Right atrium auricular region (tissue), 2 donors: ENCODE data around the gene DCDC2C. TPM values are rescaled to one million over a fixed set of nuclear protein-coding genes. Genes with fewer than 3 reads are reported as not detected.

Experiments used
- DNase-seq: peaks from one replicate; pipeline ENCODE4 v3.0.0-alpha.2; 2019; ENCODE audit warnings: low spot score
- H3K27ac ChIP-seq, 2 donors: fragments of 200-600 bp; sonication (generic); 1 replicate in 1 of 2; 2 replicates in 1 of 2; pipeline ENCODE4 v1.5.1; 2016 to 2019
- H3K27me3 ChIP-seq, 2 donors: fragments of 200-600 bp; sonication (generic); one replicate each; pipeline versions ENCODE4 v1.5.1 to v1.6.0; 2017 to 2019
- H3K36me3 ChIP-seq: fragments of 200-600 bp; sonication (generic); one replicate; pipeline ENCODE4 v1.5.1; 2016
- H3K4me1 ChIP-seq, 2 donors: fragments of 200-600 bp; sonication (generic); one replicate each; pipeline versions ENCODE4 v1.5.1 to v1.6.0; 2017 to 2019
- H3K4me3 ChIP-seq, 2 donors: fragments of 200-600 bp; sonication (generic); 1 replicate in 1 of 2; 2 replicates in 1 of 2; pipeline ENCODE4 v1.5.1; 2017 to 2019; ENCODE audit warnings: mild to moderate bottlenecking in 1 of 2, moderate library complexity in 1 of 2
- H3K9me3 ChIP-seq, 2 donors: fragments of 200-600 bp; sonication (generic); one replicate each; pipeline ENCODE4 v1.5.1; 2019
- CTCF ChIP-seq, 2 donors: fragments of 200-600 bp; sonication (generic); IDR thresholded peaks; one replicate each; pipeline ENCODE4 v1.5.1; 2019; ENCODE audit warnings: antibody characterized with exemption in 2 of 2
- total RNA-seq, 2 donors: library from RNA; depleted of rRNA; stranded (reverse); fragments of >200 nt; gene quantifications; one replicate each; pipeline ENCODE4 v1.1.0, GENCODE V29; 2016

The DCDC2C gene
- total RNA-seq, 2 donors from 2014 or later, result not detected

GRCh38 chr2:3680548-3681345, 22.6 kb upstream of the DCDC2C start:
- no peak for TF ChIP-seq CTCF (IDR thresholded peaks at IDR 0.05)
- no peaks in the 10 kb centered on the region for H3K9me3 ChIP-seq
- H3K27me3 ChIP-seq, result no peaks in the 10 kb centered on the region
- H3K27ac ChIP-seq, result no peak overlapping the region
- no peak for DNase-seq
- no peaks in the 10 kb centered on the region for H3K36me3 ChIP-seq
- no peak overlapping the region for H3K4me3 ChIP-seq
- H3K4me1 ChIP-seq, result no peaks in the 10 kb centered on the region

GRCh38 chr2:3681625-3682024, 21.8 kb upstream of the DCDC2C start:
- TF ChIP-seq CTCF (IDR thresholded peaks at IDR 0.05), result no peak
- H3K9me3 ChIP-seq, result no peaks in the 10 kb centered on the region
- H3K36me3 ChIP-seq, result no peaks in the 10 kb centered on the region
- no peak overlapping the region for H3K27ac ChIP-seq
- no peak for DNase-seq
- H3K4me1 ChIP-seq, result no peaks in the 10 kb centered on the region
- H3K27me3 ChIP-seq, result no peaks in the 10 kb centered on the region
- no peak overlapping the region for H3K4me3 ChIP-seq

GRCh38 chr2:3682811-3683210, 20.6 kb upstream of the DCDC2C start:
- DNase-seq, result no peak
- Histone ChIP-seq H3K27ac (no peak overlapping the region), H3K4me3 (no peak overlapping the region), H3K4me1 (no peaks in the 10 kb centered on the region), H3K36me3 (no peaks in the 10 kb centered on the region), H3K27me3 (no peaks in the 10 kb centered on the region), H3K9me3 (no peaks in the 10 kb centered on the region)
- no peak for TF ChIP-seq CTCF (IDR thresholded peaks at IDR 0.05)

GRCh38 chr2:3683748-3684454, 19.5 kb upstream of the DCDC2C start:
- H3K27ac ChIP-seq, result no peak overlapping the region
- no peaks in the 10 kb centered on the region for H3K27me3 ChIP-seq
- no peaks in the 10 kb centered on the region for H3K36me3 ChIP-seq
- H3K9me3 ChIP-seq, result no peaks in the 10 kb centered on the region
- DNase-seq, result no peak
- no peak for TF ChIP-seq CTCF (IDR thresholded peaks at IDR 0.05)
- no peak overlapping the region for H3K4me3 ChIP-seq
- no peaks in the 10 kb centered on the region for H3K4me1 ChIP-seq

- TF ChIP-seq CTCF (IDR thresholded peaks at IDR 0.05), result no peak
- Histone ChIP-seq H3K36me3 (no peaks in the 10 kb centered on the region), H3K27ac (no peak overlapping the region), H3K4me1 (no peaks in the 10 kb centered on the region), H3K9me3 (peaks cover 0 to 19% of the 10 kb centered on the region in 2 donors), H3K27me3 (no peaks in the 10 kb centered on the region), H3K4me3 (no peak overlapping the region)
- DNase-seq, result no peak
Measured at GRCh38 chr2:3689998-3690748, 13.2 kb upstream of the DCDC2C start.
